Measurements from ENCODE around the gene CFAP299. TPM values are rescaled to one million over a fixed set of nuclear protein-coding genes. Genes with fewer than 3 reads are reported as not detected.
A peak's percentile ranks its signal among the peaks of the same experiment; 100 is the strongest.

Gene CFAP299
- total RNA-seq, 3 donors from 2014 or later = not detected

GRCh38 chr4:80912350-80912749, 576.8 kb downstream of the CFAP299 start:
- no peaks in the 10 kb centered on the region for H3K36me3 ChIP-seq (ENCODE audit: low read depth)
- DNase-seq = peak in 1 of 3 donors; percentile 7
- H3K4me1 ChIP-seq (ENCODE audit: low read depth) = no peaks in the 10 kb centered on the region
- H3K9me3 ChIP-seq = peaks cover 2% of the 10 kb centered on the region
- intact Hi-C loops (cut with DNase I, micrococcal nuclease) = no loop called here
- no peak for ATAC-seq
- no peak overlapping the region for H3K4me3 ChIP-seq
- TF ChIP-seq CTCF (IDR thresholded peaks at IDR 0.05) = no peak

GRCh38 chr4:80913381-80913780, 577.9 kb downstream of the CFAP299 start:
- intact Hi-C loops (cut with DNase I, micrococcal nuclease) = no loop called here
- no peaks in the 10 kb centered on the region for H3K36me3 ChIP-seq (ENCODE audit: low read depth)
- H3K4me1 ChIP-seq (ENCODE audit: low read depth) = no peaks in the 10 kb centered on the region
- no peak overlapping the region for H3K4me3 ChIP-seq
- no peaks in the 10 kb centered on the region for H3K9me3 ChIP-seq
- no peak for TF ChIP-seq CTCF (IDR thresholded peaks at IDR 0.05)
- DNase-seq (no peak), ATAC-seq (no peak)

- Histone ChIP-seq H3K9me3 (no peaks in the 10 kb centered on the region), H3K4me1 (ENCODE audit: low read depth) (no peaks in the 10 kb centered on the region), H3K36me3 (ENCODE audit: low read depth) (no peaks in the 10 kb centered on the region), H3K4me3 (no peak overlapping the region)
- DNase-seq = no peak
- no peak for ATAC-seq
- intact Hi-C loops (cut with DNase I, micrococcal nuclease) = no loop called here
- no peak for TF ChIP-seq CTCF (IDR thresholded peaks at IDR 0.05)
Measured at GRCh38 chr4:80916770-80917169, 581.2 kb downstream of the CFAP299 start.

- DNase-seq (no peak), ATAC-seq (no peak)
- H3K36me3 ChIP-seq (ENCODE audit: low read depth) = no peaks in the 10 kb centered on the region
- no peaks in the 10 kb centered on the region for H3K9me3 ChIP-seq
- intact Hi-C loops (cut with DNase I, micrococcal nuclease) = no loop called here
- H3K4me1 ChIP-seq (ENCODE audit: low read depth) = no peaks in the 10 kb centered on the region
- no peak overlapping the region for H3K4me3 ChIP-seq
- TF ChIP-seq CTCF (IDR thresholded peaks at IDR 0.05) = no peak
Measured at GRCh38 chr4:80918004-80918403, 582.5 kb downstream of the CFAP299 start.

GRCh38 chr4:80921441-80921840, 585.9 kb downstream of the CFAP299 start:
- Histone ChIP-seq H3K4me3 (no peak overlapping the region), H3K4me1 (ENCODE audit: low read depth) (no peaks in the 10 kb centered on the region), H3K9me3 (no peaks in the 10 kb centered on the region), H3K36me3 (ENCODE audit: low read depth) (no peaks in the 10 kb centered on the region)
- TF ChIP-seq CTCF (IDR thresholded peaks at IDR 0.05) = no peak
- intact Hi-C loops (cut with DNase I, micrococcal nuclease) = no loop called here
- no peak for ATAC-seq
- no peak for DNase-seq

- no peak for TF ChIP-seq CTCF (IDR thresholded peaks at IDR 0.05)
- DNase-seq (no peak), ATAC-seq (no peak)
- Histone ChIP-seq H3K4me1 (ENCODE audit: low read depth) (no peaks in the 10 kb centered on the region), H3K4me3 (no peak overlapping the region), H3K36me3 (ENCODE audit: low read depth) (no peaks in the 10 kb centered on the region), H3K9me3 (no peaks in the 10 kb centered on the region)
- intact Hi-C loops (cut with DNase I, micrococcal nuclease) = no loop called here
Measured at GRCh38 chr4:80922941-80923340, 587.4 kb downstream of the CFAP299 start.
